ENCODE measurements around the gene SLC22A16. TPM values are rescaled to one million over a fixed set of nuclear protein-coding genes. Genes with fewer than 3 reads are reported as not detected.
A peak's percentile ranks its signal among the peaks of the same experiment; 100 is the strongest.

The SLC22A16 gene
- total and polyA plus RNA-seq, 7 experiments from 2014 or later: 0.29 to 2.1 TPM; not detected in 5

DNA sequence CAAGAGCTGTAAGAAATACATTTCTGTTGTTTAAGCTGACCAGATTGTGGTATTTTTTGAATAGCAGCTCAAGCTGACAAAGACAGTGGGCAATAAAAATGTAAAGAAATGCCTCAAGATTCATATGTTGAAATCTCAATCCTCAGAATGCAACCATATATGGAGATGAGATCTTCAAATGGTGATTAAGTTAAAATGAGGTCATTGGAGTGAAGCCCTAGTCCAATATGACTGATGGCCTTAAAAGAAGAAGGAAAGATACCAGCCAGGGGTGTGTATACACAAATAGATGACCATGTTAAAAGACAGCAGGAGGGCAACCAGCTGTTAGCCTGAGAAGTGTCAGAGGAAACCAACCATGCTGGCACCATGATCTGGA, 54.0 kb downstream of the SLC22A16 start:
- POLR2A ChIA-PET: no interaction called here
- ATAC-seq (peak; percentile 63), DNase-seq (no peak)
- Mint-ChIP-seq H3K36me3 (peaks cover 0 to 7% (median 0%) of the 10 kb centered on the region in 5 donors), H3K9me3 (peaks cover 3 to 16% (median 8%) of the 10 kb centered on the region in 11 donors), H3K27me3 (peaks cover 34 to 74% (median 46%) of the 10 kb centered on the region in 5 donors), H3K4me3 (no peak overlapping the region), H3K4me1 (peaks cover 0 to 8% (median 0%) of the 10 kb centered on the region in 7 donors), H3K27ac (no peak overlapping the region)
- Histone ChIP-seq H3K9me3 (ENCODE audit: control insufficient read depth in 2 of 3, low read length in 3 of 3) (peaks cover 0 to 4% (median 0%) of the 10 kb centered on the region in 3 experiments), H3K36me3 (ENCODE audit: control insufficient read depth in 2 of 3, insufficient read depth in 3 of 3, low read length in 3 of 3) (no peaks in the 10 kb centered on the region), H3K27me3 (ENCODE audit: control insufficient read depth in 2 of 2, insufficient read depth in 2 of 2, low read length in 2 of 2) (peaks cover 0 to 2% of the 10 kb centered on the region in 2 donors), H3K4me3 (ENCODE audit: low read length) (no peak overlapping the region), H3K4me1 (ENCODE audit: control insufficient read depth in 2 of 2, insufficient read depth in 2 of 2, low read length in 2 of 2) (no peaks in the 10 kb centered on the region), H3K27ac (ENCODE audit: low read depth, low read length) (no peak overlapping the region)
- intact Hi-C loops (cut with micrococcal nuclease): no loop called here
- CTCF ChIA-PET: no interaction called here

- no peak for DNase-seq
- peak; percentile 27 for ATAC-seq
- no peaks in the 10 kb centered on the region for H3K4me1 ChIP-seq (ENCODE audit: control insufficient read depth in 2 of 2, insufficient read depth in 2 of 2, low read length in 2 of 2)
- Mint-ChIP-seq H3K27ac (no peak overlapping the region), H3K27me3 (peaks cover 34 to 70% (median 46%) of the 10 kb centered on the region in 5 donors), H3K36me3 (peaks cover 0 to 7% (median 0%) of the 10 kb centered on the region in 5 donors), H3K9me3 (peaks cover 3 to 16% (median 8%) of the 10 kb centered on the region in 11 donors), H3K4me1 (peaks cover 0 to 8% (median 0%) of the 10 kb centered on the region in 7 donors), H3K4me3 (peak overlapping the region in 1 of 10 donors; percentile 26)
- intact Hi-C loops (cut with micrococcal nuclease): no loop called here
- CTCF ChIA-PET: no interaction called here
- H3K4me3 ChIP-seq (ENCODE audit: low read length): no peak overlapping the region
- H3K27ac ChIP-seq (ENCODE audit: low read depth, low read length): no peak overlapping the region
- POLR2A ChIA-PET: no interaction called here
- H3K27me3 ChIP-seq (ENCODE audit: control insufficient read depth in 2 of 2, insufficient read depth in 2 of 2, low read length in 2 of 2): peaks cover 0 to 3% of the 10 kb centered on the region in 2 donors
- no peaks in the 10 kb centered on the region for H3K36me3 ChIP-seq (ENCODE audit: control insufficient read depth in 2 of 3, insufficient read depth in 3 of 3, low read length in 3 of 3)
- H3K9me3 ChIP-seq (ENCODE audit: control insufficient read depth in 2 of 3, low read length in 3 of 3): peaks cover 0 to 4% (median 0%) of the 10 kb centered on the region in 3 experiments
Observed at GRCh38 chr6:110421749-110422443, 54.5 kb downstream of the SLC22A16 start.

DNA sequence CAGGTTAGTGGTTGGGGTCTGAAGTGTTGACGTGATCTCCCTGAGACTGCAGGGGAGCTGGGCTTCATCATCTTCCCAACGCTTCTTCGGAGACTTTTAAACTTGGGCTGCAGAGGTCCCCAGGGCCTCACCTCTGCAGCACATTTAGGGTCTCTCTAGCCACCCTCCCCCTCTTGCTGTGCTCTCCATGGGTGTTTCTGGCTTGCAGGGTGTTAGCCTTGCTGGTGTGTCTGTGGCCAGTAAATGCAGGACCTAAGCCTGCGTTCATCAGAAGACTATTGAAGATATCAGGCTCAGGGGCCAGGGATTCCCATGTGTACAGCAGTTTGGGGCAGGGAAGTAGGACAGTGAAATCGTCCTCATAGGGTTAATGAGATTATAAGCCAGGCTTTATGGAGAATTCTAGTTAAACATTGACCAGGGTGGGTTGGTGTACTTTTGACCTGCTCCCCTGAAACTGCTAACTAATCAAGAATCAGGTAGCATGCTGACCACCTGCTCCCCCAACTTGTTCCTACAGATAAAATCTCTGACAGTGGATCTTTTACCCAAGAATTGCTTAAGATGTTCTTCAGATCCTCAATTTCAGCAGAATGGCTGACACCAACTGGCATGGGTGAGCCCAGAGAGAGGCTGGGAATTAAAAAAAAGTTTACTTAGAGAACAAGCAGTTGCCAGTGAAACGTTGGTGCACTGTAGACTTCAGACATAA, 57.2 kb downstream of the SLC22A16 start:
- ATAC-seq (no peak), DNase-seq (no peak)
- H3K9me3 Mint-ChIP-seq: peaks cover 3 to 16% (median 8%) of the 10 kb centered on the region in 11 donors
- CTCF ChIA-PET: no interaction called here
- H3K4me3 Mint-ChIP-seq: no peak overlapping the region
- POLR2A ChIA-PET: no interaction called here
- peaks cover 0 to 16% (median 5%) of the 10 kb centered on the region in 7 donors for H3K4me1 Mint-ChIP-seq
- H3K9me3 ChIP-seq (ENCODE audit: control insufficient read depth in 2 of 3, low read length in 3 of 3): peaks cover 0 to 4% (median 0%) of the 10 kb centered on the region in 3 experiments
- H3K4me3 ChIP-seq (ENCODE audit: low read length): no peak overlapping the region
- no peak overlapping the region for H3K27ac ChIP-seq (ENCODE audit: low read depth, low read length)
- intact Hi-C loops (cut with micrococcal nuclease): no loop called here
- H3K36me3 Mint-ChIP-seq: peaks cover 0 to 7% (median 0%) of the 10 kb centered on the region in 5 donors
- no peak overlapping the region for H3K27ac Mint-ChIP-seq
- peaks cover 0 to 3% of the 10 kb centered on the region in 2 donors for H3K27me3 ChIP-seq (ENCODE audit: control insufficient read depth in 2 of 2, insufficient read depth in 2 of 2, low read length in 2 of 2)
- H3K36me3 ChIP-seq (ENCODE audit: control insufficient read depth in 2 of 3, insufficient read depth in 3 of 3, low read length in 3 of 3): no peaks in the 10 kb centered on the region
- H3K4me1 ChIP-seq (ENCODE audit: control insufficient read depth in 2 of 2, insufficient read depth in 2 of 2, low read length in 2 of 2): no peaks in the 10 kb centered on the region
- peaks cover 27 to 49% (median 30%) of the 10 kb centered on the region in 5 donors for H3K27me3 Mint-ChIP-seq

DNA sequence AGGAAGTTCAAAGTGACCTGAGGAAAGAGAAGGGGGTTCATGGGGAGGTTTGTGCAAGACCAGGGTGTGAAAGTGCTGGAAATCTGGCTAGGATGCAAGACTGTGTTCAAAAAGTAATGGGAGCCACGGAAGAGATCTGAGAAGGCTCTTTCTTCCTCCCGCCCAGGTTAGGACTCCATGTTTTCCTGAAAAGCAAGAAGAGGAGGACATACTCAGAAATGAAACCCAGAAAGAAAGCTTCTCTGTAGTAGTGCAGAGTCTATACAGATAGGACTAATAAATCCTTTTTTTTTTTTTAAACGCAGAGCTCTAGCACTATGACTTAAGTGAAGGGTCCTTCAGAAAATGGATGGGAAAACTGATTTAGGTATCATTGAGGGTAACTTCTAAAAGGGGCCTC, 57.8 kb downstream of the SLC22A16 start:
- CTCF ChIA-PET: no interaction called here
- no peak overlapping the region for H3K4me3 ChIP-seq (ENCODE audit: low read length)
- no peaks in the 10 kb centered on the region for H3K36me3 ChIP-seq (ENCODE audit: control insufficient read depth in 2 of 3, insufficient read depth in 3 of 3, low read length in 3 of 3)
- ATAC-seq (no peak), DNase-seq (no peak)
- H3K9me3 ChIP-seq (ENCODE audit: control insufficient read depth in 2 of 3, low read length in 3 of 3): peaks cover 0 to 4% (median 0%) of the 10 kb centered on the region in 3 experiments
- H3K27me3 ChIP-seq (ENCODE audit: control insufficient read depth in 2 of 2, insufficient read depth in 2 of 2, low read length in 2 of 2): peaks cover 0 to 3% of the 10 kb centered on the region in 2 donors
- Mint-ChIP-seq H3K27me3 (peaks cover 24 to 46% (median 26%) of the 10 kb centered on the region in 5 donors), H3K9me3 (peaks cover 3 to 16% (median 8%) of the 10 kb centered on the region in 11 donors), H3K27ac (no peak overlapping the region), H3K4me3 (no peak overlapping the region), H3K36me3 (peaks cover 0 to 7% (median 0%) of the 10 kb centered on the region in 5 donors), H3K4me1 (peaks cover 0 to 16% (median 5%) of the 10 kb centered on the region in 7 donors)
- no peaks in the 10 kb centered on the region for H3K4me1 ChIP-seq (ENCODE audit: control insufficient read depth in 2 of 2, insufficient read depth in 2 of 2, low read length in 2 of 2)
- intact Hi-C loops (cut with micrococcal nuclease): no loop called here
- POLR2A ChIA-PET: no interaction called here
- H3K27ac ChIP-seq (ENCODE audit: low read depth, low read length): no peak overlapping the region

GRCh38 chr6:110415086-110415916, 61.1 kb downstream of the SLC22A16 start, which contains the start of gene DDO:
Gene DDO, minus strand, starts transcription at chr6:110415575. Its CDS starts 2,113 bp downstream, at chr6:110413462.
- Mint-ChIP-seq H3K4me1 (peaks cover 0 to 10% (median 0%) of the 10 kb centered on the region in 7 donors), H3K9me3 (peaks cover 0 to 2% (median 0%) of the 10 kb centered on the region in 11 donors), H3K27ac (peak within 1 kb of the TSS in 1 of 9 donors; percentile 16), H3K36me3 (no peaks in the 10 kb centered on the region), H3K4me3 (peak within 1 kb of the TSS in 4 of 10 donors; percentile 35 to 62 (median 58)), H3K27me3 (peaks cover 0 to 19% (median 7%) of the 10 kb centered on the region in 5 donors)
- ATAC-seq (peak; percentile 86), DNase-seq (no peak)
- no peaks in the 10 kb centered on the region for H3K36me3 ChIP-seq (ENCODE audit: control insufficient read depth in 2 of 3, insufficient read depth in 3 of 3, low read length in 3 of 3)
- H3K9me3 ChIP-seq (ENCODE audit: control insufficient read depth in 2 of 3, low read length in 3 of 3): no peaks in the 10 kb centered on the region
- peaks cover 0 to 3% of the 10 kb centered on the region in 2 donors for H3K27me3 ChIP-seq (ENCODE audit: control insufficient read depth in 2 of 2, insufficient read depth in 2 of 2, low read length in 2 of 2)
- H3K4me1 ChIP-seq (ENCODE audit: control insufficient read depth in 2 of 2, insufficient read depth in 2 of 2, low read length in 2 of 2): no peaks in the 10 kb centered on the region
- intact Hi-C loops (cut with micrococcal nuclease): no loop called here
- CTCF ChIA-PET: no interaction called here
- POLR2A ChIA-PET: no interaction called here
- no peak within 1 kb of the TSS for H3K4me3 ChIP-seq (ENCODE audit: low read length)
- no peak within 1 kb of the TSS for H3K27ac ChIP-seq (ENCODE audit: low read depth, low read length)

- H3K27me3 ChIP-seq (ENCODE audit: control insufficient read depth in 2 of 2, insufficient read depth in 2 of 2, low read length in 2 of 2): peaks cover 0 to 3% of the 10 kb centered on the region in 2 donors
- Mint-ChIP-seq H3K4me3 (peak overlapping the region in 1 of 10 donors; percentile 56), H3K27me3 (peaks cover 0 to 13% (median 6%) of the 10 kb centered on the region in 5 donors), H3K36me3 (no peaks in the 10 kb centered on the region), H3K27ac (peak overlapping the region in 1 of 9 donors; percentile 16), H3K4me1 (peaks cover 0 to 10% (median 0%) of the 10 kb centered on the region in 7 donors), H3K9me3 (peaks cover 0 to 2% (median 0%) of the 10 kb centered on the region in 11 donors)
- ChIA-PET CTCF (no interaction called here), POLR2A (no interaction called here)
- DNase-seq (no peak), ATAC-seq (no peak)
- intact Hi-C loops (cut with micrococcal nuclease): no loop called here
- H3K4me3 ChIP-seq (ENCODE audit: low read length): no peak overlapping the region
- no peaks in the 10 kb centered on the region for H3K9me3 ChIP-seq (ENCODE audit: control insufficient read depth in 2 of 3, low read length in 3 of 3)
- no peaks in the 10 kb centered on the region for H3K4me1 ChIP-seq (ENCODE audit: control insufficient read depth in 2 of 2, insufficient read depth in 2 of 2, low read length in 2 of 2)
- no peaks in the 10 kb centered on the region for H3K36me3 ChIP-seq (ENCODE audit: control insufficient read depth in 2 of 3, insufficient read depth in 3 of 3, low read length in 3 of 3)
- no peak overlapping the region for H3K27ac ChIP-seq (ENCODE audit: low read depth, low read length)
Observed at GRCh38 chr6:110414669-110415068, 61.7 kb downstream of the SLC22A16 start.

All from naive thymus-derived CD4-positive, alpha-beta T cell (primary cell).